Activated naive CD8-positive, alpha-beta T cell treated with anti-CD3 and anti-CD28 coated beads for 36 hours (primary cell): ENCODE results near the gene KIF18A. TPM values are rescaled to one million over a fixed set of nuclear protein-coding genes. Genes with fewer than 3 reads are reported as not detected.

ENCODE experiments used
- DNase-seq: peaks from one replicate; pipeline ENCODE4 v3.0.0; 2021
- H3K27ac Mint-ChIP-seq: one replicate; pipeline ENCODE4 v1.8.0; 2022; ENCODE audit warnings: mild to moderate bottlenecking, moderate library complexity, mixed read lengths
- H3K27me3 Mint-ChIP-seq: one replicate; pipeline ENCODE4 v1.8.0; 2022; ENCODE audit warnings: mild to moderate bottlenecking, mixed read lengths
- H3K36me3 Mint-ChIP-seq: one replicate; pipeline ENCODE4 v1.8.0; 2021; ENCODE audit warnings: mild to moderate bottlenecking, mixed read lengths
- H3K4me1 Mint-ChIP-seq: one replicate; pipeline ENCODE4 v1.8.0; 2021; ENCODE audit warnings: mixed read lengths
- H3K4me3 Mint-ChIP-seq: one replicate; pipeline ENCODE4 v1.8.0; 2022; ENCODE audit warnings: mild to moderate bottlenecking, moderate library complexity, mixed read lengths
- H3K9me3 Mint-ChIP-seq: one replicate; pipeline ENCODE4 v1.8.0; 2022; ENCODE audit warnings: mixed read lengths
- total RNA-seq, 2 experiments: library from RNA; stranded (reverse); gene quantifications; one replicate each; pipeline ENCODE4 v1.2.3, GENCODE V29; 2021

The KIF18A gene
- total RNA-seq, 2 experiments from 2014 or later: 19.8 to 21.8 TPM

DNA sequence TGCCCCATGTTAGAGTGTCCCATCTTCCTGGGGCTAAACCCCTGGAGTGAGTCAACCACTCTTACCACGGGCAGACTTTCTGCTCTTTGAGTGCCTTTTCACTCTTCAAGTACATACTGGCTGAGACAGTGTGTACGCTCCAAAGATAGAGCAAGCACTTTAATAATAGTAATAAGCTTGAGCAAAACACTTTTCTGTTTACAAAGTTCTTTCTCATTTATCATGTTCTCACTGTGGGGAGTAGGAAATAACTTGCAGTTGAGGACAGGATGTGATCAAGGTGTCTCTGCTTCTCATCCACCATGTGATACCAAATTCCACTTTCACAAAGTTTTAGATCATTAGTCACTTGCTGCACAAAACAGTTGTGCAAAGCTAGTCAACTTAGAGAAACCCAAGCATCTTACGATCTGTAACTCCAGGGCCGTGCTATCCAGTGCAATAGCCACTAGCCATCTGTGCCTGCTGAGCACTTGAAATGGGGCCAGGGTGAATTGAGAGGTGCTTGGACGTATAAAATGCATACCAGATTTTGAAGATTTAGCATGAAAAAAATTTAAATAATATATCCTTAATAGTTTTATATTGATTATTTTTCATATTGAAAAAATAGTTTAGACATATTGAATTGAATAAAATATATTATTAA is 135.3 kb downstream of the KIF18A start:
- no peak overlapping the region for H3K4me3 Mint-ChIP-seq
- H3K27ac Mint-ChIP-seq: no peak overlapping the region
- no peaks in the 10 kb centered on the region for H3K36me3 Mint-ChIP-seq
- H3K4me1 Mint-ChIP-seq: no peaks in the 10 kb centered on the region
- DNase-seq: no peak
- no peaks in the 10 kb centered on the region for H3K9me3 Mint-ChIP-seq
- no peaks in the 10 kb centered on the region for H3K27me3 Mint-ChIP-seq

DNA sequence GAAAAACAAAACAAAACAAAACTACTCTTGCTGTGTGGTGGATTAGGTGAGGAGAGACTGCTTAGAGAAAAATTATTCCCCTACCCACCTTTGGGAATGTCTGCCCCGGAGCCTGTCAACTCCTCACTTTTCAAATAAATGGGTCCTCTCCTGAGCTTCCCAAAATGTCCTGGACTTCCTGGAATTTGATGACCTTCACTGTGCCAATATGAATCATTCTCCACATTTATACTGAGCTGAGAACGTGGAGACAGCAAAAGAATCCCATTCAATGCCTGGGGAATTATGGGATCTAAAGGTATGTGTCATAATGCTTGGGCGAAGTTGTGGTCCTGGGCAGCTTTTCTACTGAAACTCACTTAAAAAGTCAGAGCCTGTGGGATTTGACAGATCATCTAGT is 136.8 kb downstream of the KIF18A start:
- Mint-ChIP-seq H3K36me3 (no peaks in the 10 kb centered on the region), H3K9me3 (no peaks in the 10 kb centered on the region), H3K4me1 (no peaks in the 10 kb centered on the region), H3K4me3 (no peak overlapping the region), H3K27ac (no peak overlapping the region), H3K27me3 (no peaks in the 10 kb centered on the region)
- no peak for DNase-seq

Other genes with a start within 250 kb of the KIF18A start
- 10 to 100 TPM; 17.2 TPM for gene METTL15, start 232 bp upstream of the KIF18A start, total RNA-seq